Measurements from ENCODE around the gene SP5. TPM values are rescaled to one million over a fixed set of nuclear protein-coding genes. Genes with fewer than 3 reads are reported as not detected.
"Not testable (repeated sequence)": the region's sequence is repeated elsewhere in the genome, so short reads cannot be mapped to it uniquely, and the experiment has no call there.

Gene SP5
- total RNA-seq, 1 donor from 2014 or later, result 3.0 TPM

GRCh38 chr2:170747921-170748320 is 32.8 kb downstream of the SP5 start:
- Mint-ChIP-seq H3K4me1 (no peaks in the 10 kb centered on the region), H3K36me3 (no peaks in the 10 kb centered on the region), H3K4me3 (no peak overlapping the region), H3K27me3 (ENCODE audit: insufficient read depth, low read depth) (no peaks in the 10 kb centered on the region), H3K27ac (no peak overlapping the region), H3K9me3 (peaks cover 6% of the 10 kb centered on the region)
- Histone ChIP-seq H3K4me3 (no peak overlapping the region), H3K9ac (no peak overlapping the region), H3K4me1 (no peaks in the 10 kb centered on the region), H4K20me1 (ENCODE audit: low read depth) (no peaks in the 10 kb centered on the region), H3K9me3 (ENCODE audit: low read depth) (no peaks in the 10 kb centered on the region), H3K27ac (no peak overlapping the region), H3F3A (ENCODE audit: low read depth) (peaks cover 3% of the 10 kb centered on the region), H3K36me3 (no peaks in the 10 kb centered on the region), H2AFZ (replicated peaks) (no peak overlapping the region), H3K27me3 (no peaks in the 10 kb centered on the region), H3K4me2 (no peak overlapping the region), H3K79me2 (ENCODE audit: low read depth) (no peaks in the 10 kb centered on the region)
- no peak for DNase-seq (ENCODE audit: low spot score)
- TF ChIP-seq CTCF (IDR thresholded peaks at IDR 0.05) (no peak), EZH2 (IDR thresholded peaks at IDR 0.05) (no peak), EZH2phosphoT487 (IDR thresholded peaks at IDR 0.05) (no peak)

GRCh38 chr2:170751555-170751954 is 36.4 kb downstream of the SP5 start:
- not testable (repeated sequence) for H4K20me1 ChIP-seq (ENCODE audit: low read depth); H3K4me1 Mint-ChIP-seq; H3K4me2 ChIP-seq; H3K27me3 ChIP-seq; H3K4me1 ChIP-seq; H3K4me3 Mint-ChIP-seq; H3K9me3 ChIP-seq (ENCODE audit: low read depth); H3K9ac ChIP-seq; H3K27ac ChIP-seq; H2AFZ ChIP-seq (replicated peaks); H3K4me3 ChIP-seq; H3K27me3 Mint-ChIP-seq (ENCODE audit: insufficient read depth, low read depth); H3K36me3 ChIP-seq; H3K79me2 ChIP-seq (ENCODE audit: low read depth); H3K27ac Mint-ChIP-seq; DNase-seq (ENCODE audit: low spot score); H3K36me3 Mint-ChIP-seq; H3F3A ChIP-seq (ENCODE audit: low read depth); H3K9me3 Mint-ChIP-seq

GRCh38 chr2:170761572-170761971 is 46.4 kb downstream of the SP5 start:
- Histone ChIP-seq H3F3A (ENCODE audit: low read depth) (peaks cover 17% of the 10 kb centered on the region), H3K9ac (no peak overlapping the region), H3K4me3 (no peak overlapping the region), H3K36me3 (no peaks in the 10 kb centered on the region), H3K9me3 (ENCODE audit: low read depth) (no peaks in the 10 kb centered on the region), H3K79me2 (ENCODE audit: low read depth) (no peaks in the 10 kb centered on the region), H2AFZ (replicated peaks) (no peak overlapping the region), H3K27me3 (no peaks in the 10 kb centered on the region), H4K20me1 (ENCODE audit: low read depth) (no peaks in the 10 kb centered on the region), H3K4me1 (peaks cover 15% of the 10 kb centered on the region), H3K27ac (no peak overlapping the region), H3K4me2 (no peak overlapping the region)
- Mint-ChIP-seq H3K27me3 (ENCODE audit: insufficient read depth, low read depth) (peaks cover 2% of the 10 kb centered on the region), H3K4me1 (peaks cover 15% of the 10 kb centered on the region), H3K4me3 (no peak overlapping the region), H3K9me3 (peaks cover 4% of the 10 kb centered on the region), H3K36me3 (no peaks in the 10 kb centered on the region), H3K27ac (no peak overlapping the region)
- TF ChIP-seq CTCF (IDR thresholded peaks at IDR 0.05), result no peak
- TF ChIP-seq EZH2 (IDR thresholded peaks at IDR 0.05), result no peak
- no peak for TF ChIP-seq EZH2phosphoT487 (IDR thresholded peaks at IDR 0.05)
- DNase-seq (ENCODE audit: low spot score), result no peak

- Mint-ChIP-seq H3K4me1 (peaks cover 19% of the 10 kb centered on the region), H3K36me3 (no peaks in the 10 kb centered on the region), H3K27ac (peak overlapping the region; percentile 5), H3K9me3 (peaks cover 4% of the 10 kb centered on the region), H3K4me3 (no peak overlapping the region), H3K27me3 (ENCODE audit: insufficient read depth, low read depth) (peaks cover 2% of the 10 kb centered on the region)
- Histone ChIP-seq H3K4me1 (peaks cover 18% of the 10 kb centered on the region), H3K4me3 (no peak overlapping the region), H3F3A (ENCODE audit: low read depth) (peaks cover 17% of the 10 kb centered on the region), H3K27ac (no peak overlapping the region), H3K9me3 (ENCODE audit: low read depth) (no peaks in the 10 kb centered on the region), H3K79me2 (ENCODE audit: low read depth) (no peaks in the 10 kb centered on the region), H3K36me3 (no peaks in the 10 kb centered on the region), H3K9ac (no peak overlapping the region), H2AFZ (replicated peaks) (no peak overlapping the region), H3K4me2 (no peak overlapping the region), H3K27me3 (no peaks in the 10 kb centered on the region), H4K20me1 (ENCODE audit: low read depth) (no peaks in the 10 kb centered on the region)
- TF ChIP-seq EZH2 (IDR thresholded peaks at IDR 0.05) (no peak), CTCF (IDR thresholded peaks at IDR 0.05) (no peak), EZH2phosphoT487 (IDR thresholded peaks at IDR 0.05) (no peak)
- no peak for DNase-seq (ENCODE audit: low spot score)
These were observed 47.6 kb downstream of the SP5 start for GRCh38 chr2:170762760-170763159.

Data from neural progenitor cell (in vitro differentiated cells).